ENCODE data around the gene PARD3. TPM values are rescaled to one million over a fixed set of nuclear protein-coding genes. Genes with fewer than 3 reads are reported as not detected.

The PARD3 gene
- total RNA-seq, 2 donors from 2014 or later: 59.6 to 74.6 TPM

DNA sequence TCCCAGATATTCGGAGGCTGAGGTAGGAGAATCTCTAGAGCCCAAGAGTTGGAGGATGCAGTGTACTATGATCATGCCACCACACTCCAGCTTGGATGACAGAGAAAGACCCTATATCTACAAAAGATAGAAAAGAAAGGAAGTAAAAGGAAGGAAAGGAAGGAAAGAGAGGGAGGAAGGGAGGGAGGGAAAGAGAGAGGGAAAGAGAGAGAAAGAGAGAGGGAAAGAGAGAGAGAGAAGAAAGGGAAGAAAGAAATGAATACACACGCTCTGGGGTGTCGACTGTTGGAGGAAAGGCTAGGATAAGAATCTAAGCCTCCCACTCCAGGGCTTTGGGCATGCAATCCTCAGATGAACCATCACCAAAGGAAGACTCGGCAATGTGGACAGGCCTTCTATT, 69.9 kb downstream of the PARD3 start:
- no peaks in the 10 kb centered on the region for H3K9me3 Mint-ChIP-seq
- H3K4me1 Mint-ChIP-seq: peaks cover 26% of the 10 kb centered on the region
- no peak for DNase-seq
- no peak overlapping the region for H3K27ac ChIP-seq (ENCODE audit: low read depth, low read length)
- H3K9me3 ChIP-seq (ENCODE audit: control insufficient read depth, low read length): no peaks in the 10 kb centered on the region
- no peaks in the 10 kb centered on the region for H3K27me3 Mint-ChIP-seq (ENCODE audit: insufficient read depth)
- no peaks in the 10 kb centered on the region for H3K27me3 ChIP-seq (ENCODE audit: control insufficient read depth, insufficient read depth, low read length, poor library complexity, severe bottlenecking)
- H3K4me1 ChIP-seq (ENCODE audit: control insufficient read depth, insufficient read depth, low read length): peaks cover 5% of the 10 kb centered on the region
- no peak overlapping the region for H3K4me3 Mint-ChIP-seq
- 86 to 92% methylated on average over 4 of the region's 4 CpGs for WGBS, 2 experiments (ENCODE audit: insufficient coverage in 1 of 2, insufficient read length in 1 of 2)
- no peak overlapping the region for H3K4me3 ChIP-seq (ENCODE audit: low read length)
- H3K9ac ChIP-seq (ENCODE audit: extremely low read depth, low read length, poor library complexity, severe bottlenecking): no peak overlapping the region
- H3K27ac Mint-ChIP-seq: no peak overlapping the region
- TF ChIP-seq, protein P1, sequence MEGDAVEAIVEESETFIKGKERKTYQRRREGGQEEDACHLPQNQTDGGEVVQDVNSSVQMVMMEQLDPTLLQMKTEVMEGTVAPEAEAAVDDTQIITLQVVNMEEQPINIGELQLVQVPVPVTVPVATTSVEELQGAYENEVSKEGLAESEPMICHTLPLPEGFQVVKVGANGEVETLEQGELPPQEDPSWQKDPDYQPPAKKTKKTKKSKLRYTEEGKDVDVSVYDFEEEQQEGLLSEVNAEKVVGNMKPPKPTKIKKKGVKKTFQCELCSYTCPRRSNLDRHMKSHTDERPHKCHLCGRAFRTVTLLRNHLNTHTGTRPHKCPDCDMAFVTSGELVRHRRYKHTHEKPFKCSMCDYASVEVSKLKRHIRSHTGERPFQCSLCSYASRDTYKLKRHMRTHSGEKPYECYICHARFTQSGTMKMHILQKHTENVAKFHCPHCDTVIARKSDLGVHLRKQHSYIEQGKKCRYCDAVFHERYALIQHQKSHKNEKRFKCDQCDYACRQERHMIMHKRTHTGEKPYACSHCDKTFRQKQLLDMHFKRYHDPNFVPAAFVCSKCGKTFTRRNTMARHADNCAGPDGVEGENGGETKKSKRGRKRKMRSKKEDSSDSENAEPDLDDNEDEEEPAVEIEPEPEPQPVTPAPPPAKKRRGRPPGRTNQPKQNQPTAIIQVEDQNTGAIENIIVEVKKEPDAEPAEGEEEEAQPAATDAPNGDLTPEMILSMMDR (conservative IDR thresholded peaks at IDR 0.05): no peak
- H3K36me3 Mint-ChIP-seq (ENCODE audit: low read depth): peaks cover 7% of the 10 kb centered on the region
- no peaks in the 10 kb centered on the region for H3K36me3 ChIP-seq (ENCODE audit: control insufficient read depth, insufficient read depth, low read length)

DNA sequence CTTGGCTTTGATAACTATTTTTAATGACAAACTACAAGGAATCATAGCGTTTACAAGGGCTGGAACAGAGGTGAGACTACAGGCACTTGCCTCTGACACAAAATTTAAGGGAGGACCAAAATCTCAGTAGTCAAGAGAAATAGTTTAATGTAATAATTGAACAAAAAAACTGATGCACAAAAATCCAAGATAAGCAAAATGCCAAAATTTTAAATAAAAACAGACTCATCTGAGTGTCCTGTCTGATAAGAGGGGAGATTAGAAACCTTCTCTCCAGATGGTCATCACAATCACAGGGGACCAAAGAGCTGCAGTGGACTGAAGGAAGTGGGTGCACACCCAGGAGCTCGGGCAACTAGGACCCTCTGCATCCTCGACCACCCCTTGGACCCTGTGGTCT, 70.5 kb downstream of the PARD3 start:
- H3K36me3 ChIP-seq (ENCODE audit: control insufficient read depth, insufficient read depth, low read length): no peaks in the 10 kb centered on the region
- H3K27me3 Mint-ChIP-seq (ENCODE audit: insufficient read depth): no peaks in the 10 kb centered on the region
- WGBS, 2 experiments (ENCODE audit: insufficient coverage in 1 of 2, insufficient read length in 1 of 2): 80 to 94% methylated on average over 1 to 3 of the region's 3 CpGs
- H3K36me3 Mint-ChIP-seq (ENCODE audit: low read depth): peaks cover 7% of the 10 kb centered on the region
- H3K4me3 ChIP-seq (ENCODE audit: low read length): no peak overlapping the region
- H3K4me3 Mint-ChIP-seq: no peak overlapping the region
- TF ChIP-seq, protein P1 (conservative IDR thresholded peaks at IDR 0.05): no peak
- H3K9ac ChIP-seq (ENCODE audit: extremely low read depth, low read length, poor library complexity, severe bottlenecking): no peak overlapping the region
- no peak overlapping the region for H3K27ac Mint-ChIP-seq
- H3K4me1 Mint-ChIP-seq: peaks cover 33% of the 10 kb centered on the region
- H3K9me3 ChIP-seq (ENCODE audit: control insufficient read depth, low read length): no peaks in the 10 kb centered on the region
- H3K27me3 ChIP-seq (ENCODE audit: control insufficient read depth, insufficient read depth, low read length, poor library complexity, severe bottlenecking): no peaks in the 10 kb centered on the region
- H3K27ac ChIP-seq (ENCODE audit: low read depth, low read length): no peak overlapping the region
- no peak for DNase-seq
- H3K9me3 Mint-ChIP-seq: no peaks in the 10 kb centered on the region
- peaks cover 8% of the 10 kb centered on the region for H3K4me1 ChIP-seq (ENCODE audit: control insufficient read depth, insufficient read depth, low read length)

DNA sequence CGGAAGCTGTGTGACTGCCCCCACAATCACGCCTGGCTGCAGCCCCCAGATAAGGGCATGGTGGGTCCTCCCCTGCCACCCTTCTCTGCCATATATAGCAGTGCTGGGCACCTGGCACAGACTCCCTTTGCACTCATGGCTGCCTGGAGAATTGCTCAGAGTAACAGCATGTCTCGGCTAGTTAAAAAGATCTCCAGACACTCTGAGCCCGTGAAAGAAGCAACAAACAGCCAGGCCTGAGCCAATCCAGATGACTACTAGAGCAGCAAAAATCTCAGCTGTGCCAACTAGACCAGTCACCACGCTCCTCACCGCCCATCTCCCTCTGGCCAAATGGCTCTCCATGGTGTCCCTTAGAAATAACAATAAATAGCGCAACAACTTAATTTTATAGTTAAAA, 71.3 kb downstream of the PARD3 start:
- H3K27me3 ChIP-seq (ENCODE audit: control insufficient read depth, insufficient read depth, low read length, poor library complexity, severe bottlenecking): no peaks in the 10 kb centered on the region
- H3K27ac ChIP-seq (ENCODE audit: low read depth, low read length): no peak overlapping the region
- H3K4me1 Mint-ChIP-seq: peaks cover 33% of the 10 kb centered on the region
- H3K9me3 ChIP-seq (ENCODE audit: control insufficient read depth, low read length): no peaks in the 10 kb centered on the region
- H3K9ac ChIP-seq (ENCODE audit: extremely low read depth, low read length, poor library complexity, severe bottlenecking): no peak overlapping the region
- 69 to 81% methylated on average over 5 to 7 of the region's 7 CpGs for WGBS, 2 experiments (ENCODE audit: insufficient coverage in 1 of 2, insufficient read length in 1 of 2)
- TF ChIP-seq, protein P1 (conservative IDR thresholded peaks at IDR 0.05): no peak
- H3K36me3 ChIP-seq (ENCODE audit: control insufficient read depth, insufficient read depth, low read length): no peaks in the 10 kb centered on the region
- no peak overlapping the region for H3K4me3 ChIP-seq (ENCODE audit: low read length)
- H3K4me3 Mint-ChIP-seq: no peak overlapping the region
- DNase-seq: no peak
- no peaks in the 10 kb centered on the region for H3K9me3 Mint-ChIP-seq
- H3K27ac Mint-ChIP-seq: no peak overlapping the region
- H3K27me3 Mint-ChIP-seq (ENCODE audit: insufficient read depth): no peaks in the 10 kb centered on the region
- peaks cover 7% of the 10 kb centered on the region for H3K36me3 Mint-ChIP-seq (ENCODE audit: low read depth)
- peaks cover 11% of the 10 kb centered on the region for H3K4me1 ChIP-seq (ENCODE audit: control insufficient read depth, insufficient read depth, low read length)

Data from endodermal cell (in vitro differentiated cells).